Suppressor macrophage (primary cell): ENCODE data around the gene ADAM8.
"Not testable (repeated sequence)": the region's sequence is repeated elsewhere in the genome, so short reads cannot be mapped to it uniquely, and the experiment has no call there.

Source experiments
- DNase-seq, 4 experiments: peaks; one replicate each; pipeline ENCODE4 v3.0.0-alpha.2; 2020 to 2022

ADAM8 gene

GRCh38 chr10:133230387-133231195 is 46.1 kb downstream of the ADAM8 start:
- DNase-seq = peak; percentile 53 to 85 (median 70)

DNA sequence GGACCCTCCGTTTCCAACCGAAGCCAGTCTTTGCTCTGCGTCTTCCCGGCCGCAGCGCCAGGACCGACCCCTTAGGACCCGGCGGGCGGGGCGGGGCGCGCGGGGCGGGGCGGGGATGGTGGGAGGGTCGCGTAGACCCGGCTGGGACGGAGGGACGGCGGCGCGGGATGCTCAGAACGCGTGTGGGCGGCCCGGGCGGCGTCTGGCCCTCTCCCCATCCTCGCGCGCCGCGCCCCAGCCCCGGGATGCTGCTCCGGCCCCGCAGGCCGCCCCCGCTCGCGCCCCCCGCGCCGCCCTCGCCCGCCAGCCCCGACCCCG is 46.7 kb downstream of the ADAM8 start, which contains the start of gene UTF1:
UTF1 (plus strand) TSS at position 174 of the 318 bp plus-strand sequence; CDS start at position 246, 72 bp downstream.
- DNase-seq = no peak

DNA sequence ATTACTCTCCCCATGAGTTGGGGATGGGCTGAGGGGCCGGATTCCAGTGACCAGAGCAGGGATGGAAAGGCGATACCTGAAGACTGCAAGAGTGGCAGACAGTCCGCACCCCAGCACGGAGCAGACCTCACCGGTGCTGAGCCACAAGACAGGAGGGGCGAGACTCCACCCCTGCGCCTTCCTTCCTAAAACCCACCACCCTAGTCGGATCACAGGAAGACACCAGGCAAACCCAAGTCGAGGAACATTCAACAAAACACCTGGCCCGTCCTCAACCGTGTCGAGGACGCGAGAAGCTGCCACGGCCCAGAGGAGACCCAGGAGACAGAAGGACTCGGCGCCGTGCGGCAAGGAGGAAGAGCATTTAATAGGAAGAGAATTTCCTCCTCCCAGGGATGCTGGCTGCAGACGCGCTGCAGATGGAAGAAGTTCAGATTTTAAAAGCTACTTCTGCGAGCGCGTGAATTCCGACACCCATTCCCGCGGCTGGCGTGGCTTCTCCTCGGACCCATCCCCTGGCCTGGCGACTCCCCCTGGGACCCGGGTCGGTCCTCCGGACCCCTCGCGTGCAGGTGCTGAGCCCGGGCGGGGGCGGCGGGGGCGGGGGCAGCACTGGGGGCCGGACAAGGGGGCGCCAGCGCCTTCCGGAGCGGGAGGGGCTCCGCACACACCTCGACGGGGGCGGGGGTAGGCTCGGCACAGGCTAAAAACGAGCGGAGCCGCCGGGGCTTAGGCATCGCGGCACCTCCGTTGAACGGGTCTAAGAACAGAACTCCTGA is 47.2 kb downstream of the ADAM8 start:
- peak in 3 of 4 experiments; percentile 8 to 34 (median 30) for DNase-seq

DNA sequence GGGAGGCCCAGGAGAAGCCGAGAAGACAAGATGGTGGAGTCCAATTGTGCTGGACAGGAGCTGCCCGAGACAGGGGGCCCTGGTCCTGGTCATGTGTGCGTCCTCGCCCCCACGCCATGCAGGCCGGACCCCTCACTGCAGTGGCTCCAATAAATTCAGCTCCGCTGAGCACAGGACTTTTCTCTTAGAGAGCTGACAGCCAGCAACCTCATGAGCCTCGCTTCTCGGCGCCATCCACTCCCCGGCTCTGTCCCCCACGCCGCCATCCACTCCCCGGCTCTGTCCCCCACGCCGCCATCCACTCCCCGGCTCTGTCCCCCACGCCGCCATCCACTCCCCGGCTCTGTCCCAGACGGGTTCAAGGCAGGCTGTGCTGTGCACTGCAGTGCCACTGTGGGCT is 49.4 kb downstream of the ADAM8 start:
- no peak for DNase-seq

DNA sequence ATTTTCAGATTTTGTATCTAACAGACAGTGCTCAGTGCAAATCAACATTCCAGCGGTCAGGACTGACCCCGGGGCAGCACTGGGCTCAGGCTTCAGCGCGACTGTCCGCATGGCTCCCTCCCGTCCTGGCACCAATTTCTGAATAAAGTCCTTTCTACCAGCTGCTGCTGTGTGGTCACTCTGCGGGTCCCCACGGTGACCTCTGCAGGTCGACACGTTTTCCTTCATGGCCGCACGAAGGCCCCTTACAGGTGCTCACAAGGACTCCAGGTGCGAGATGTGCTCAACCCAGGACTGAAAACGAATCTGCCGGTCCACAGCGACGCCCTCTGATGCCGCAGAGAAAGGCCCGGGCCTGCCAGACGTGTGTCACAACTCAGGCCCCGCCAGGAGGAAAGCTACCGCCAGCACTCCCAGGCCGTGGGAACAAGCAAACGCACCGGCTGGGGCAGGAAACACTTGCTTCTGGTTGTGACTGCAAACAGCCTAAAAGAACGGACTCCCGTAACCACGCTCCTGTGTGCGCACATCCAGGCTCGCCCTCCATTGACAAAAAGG is 50.3 kb downstream of the ADAM8 start:
- peak in 1 of 4 experiments; percentile 16 for DNase-seq

- DNase-seq = no peak
These were observed 50.9 kb downstream of the ADAM8 start for GRCh38 chr10:133225707-133226191.

- no peak for DNase-seq
These were observed 51.8 kb downstream of the ADAM8 start for GRCh38 chr10:133224756-133225372.

GRCh38 chr10:133224076-133224475 is 52.6 kb downstream of the ADAM8 start:
- no peak for DNase-seq

DNA sequence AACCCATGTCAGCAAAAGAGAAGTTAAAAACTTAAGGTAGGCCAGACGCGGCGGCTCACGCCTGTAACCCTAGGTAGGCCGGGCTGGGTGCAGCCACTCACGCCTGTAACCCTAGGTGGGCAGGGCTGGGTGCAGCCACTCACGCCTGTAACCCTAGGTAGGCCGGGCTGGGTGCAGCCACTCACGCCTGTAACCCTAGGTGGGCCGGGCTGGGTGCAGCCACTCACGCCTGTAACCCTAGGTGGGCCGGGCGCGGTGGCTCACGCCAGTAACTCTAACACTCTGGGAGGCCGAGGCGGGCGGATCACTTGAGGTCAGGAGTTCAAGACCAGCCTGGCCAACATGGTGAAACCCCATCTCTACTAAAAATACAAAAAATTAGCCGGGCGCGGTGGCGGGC is 54.9 kb downstream of the ADAM8 start:
- DNase-seq = not testable (repeated sequence)

DNA sequence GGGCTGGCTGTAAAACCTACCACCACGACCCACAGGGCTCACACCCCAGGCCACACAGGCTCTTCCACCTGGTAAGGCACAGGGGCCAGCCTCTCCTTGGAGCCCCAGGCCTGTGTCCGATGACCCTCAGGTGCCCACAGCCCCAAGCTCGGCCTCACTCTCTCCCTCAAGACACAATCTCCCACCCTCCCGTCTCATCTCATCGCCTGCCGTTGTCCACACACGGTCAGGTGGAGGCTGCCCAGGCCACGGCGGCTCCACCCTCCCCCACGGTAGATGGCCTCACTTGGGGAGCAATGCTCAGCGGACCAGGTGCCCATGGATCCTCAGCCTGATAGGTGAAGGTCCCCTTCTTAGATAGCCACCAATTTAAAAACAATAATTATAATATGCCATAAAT is 55.3 kb downstream of the ADAM8 start:
- DNase-seq = no peak

- no peak for DNase-seq
These were observed 56.9 kb downstream of the ADAM8 start for GRCh38 chr10:133219782-133220181.

DNA sequence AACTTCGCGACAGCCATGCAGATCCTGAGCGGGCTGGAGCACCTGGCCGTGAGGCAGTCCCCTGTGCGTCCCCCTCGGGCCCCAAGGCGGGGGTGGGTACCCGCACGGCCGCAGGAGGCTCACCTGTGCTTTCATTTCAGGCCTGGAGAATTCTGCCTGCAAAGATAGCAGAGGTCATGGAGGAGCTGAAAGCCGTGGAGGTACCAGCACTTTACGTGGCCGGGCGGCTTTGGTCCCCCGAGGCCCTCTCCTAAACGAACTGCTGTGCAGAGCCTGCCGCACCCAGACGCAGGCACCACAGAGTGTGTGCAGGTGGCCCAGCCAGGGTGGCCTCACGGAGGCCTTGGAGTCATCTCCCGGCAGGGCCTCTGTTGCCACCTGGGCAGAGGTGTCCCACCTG is 57.8 kb downstream of the ADAM8 start:
- no peak for DNase-seq

DNA sequence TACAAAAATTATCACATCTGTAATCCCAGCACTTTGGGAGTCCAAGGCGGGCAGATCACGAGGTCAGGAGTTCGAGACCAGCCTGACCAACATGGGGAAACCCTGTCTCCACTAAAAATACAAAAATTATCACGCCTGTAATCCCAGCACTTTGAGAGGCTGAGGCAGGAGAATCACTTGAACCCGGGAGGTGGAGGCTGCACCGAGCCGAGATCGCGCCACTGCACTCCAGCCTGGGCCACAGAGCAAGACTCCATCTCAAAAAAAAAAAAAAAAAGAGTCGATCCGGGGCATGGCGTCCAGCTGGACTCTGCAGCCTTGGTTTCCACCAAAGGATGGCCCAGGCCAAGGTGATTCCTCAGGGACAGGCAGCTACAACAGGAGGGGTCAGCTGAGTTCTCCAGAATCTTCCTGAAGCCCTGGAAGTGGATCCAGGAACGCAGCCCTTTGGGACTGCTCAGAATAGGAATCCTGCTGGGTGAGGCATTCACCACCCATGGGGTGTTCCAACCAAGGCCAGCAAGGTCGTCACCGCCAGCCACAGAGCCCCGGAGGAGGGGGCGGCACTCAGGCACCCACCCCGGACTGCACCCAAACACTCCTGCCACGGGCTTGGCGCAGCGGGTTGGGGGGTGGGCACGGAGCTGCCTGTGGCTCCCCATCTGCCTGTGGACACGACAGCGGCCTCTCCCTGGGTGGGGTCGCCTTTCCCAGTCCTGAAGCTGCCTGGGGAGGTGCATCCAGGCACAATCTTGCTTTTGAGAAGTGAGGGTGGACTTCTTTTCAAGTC is 58.7 kb downstream of the ADAM8 start:
- no peak for DNase-seq

DNA sequence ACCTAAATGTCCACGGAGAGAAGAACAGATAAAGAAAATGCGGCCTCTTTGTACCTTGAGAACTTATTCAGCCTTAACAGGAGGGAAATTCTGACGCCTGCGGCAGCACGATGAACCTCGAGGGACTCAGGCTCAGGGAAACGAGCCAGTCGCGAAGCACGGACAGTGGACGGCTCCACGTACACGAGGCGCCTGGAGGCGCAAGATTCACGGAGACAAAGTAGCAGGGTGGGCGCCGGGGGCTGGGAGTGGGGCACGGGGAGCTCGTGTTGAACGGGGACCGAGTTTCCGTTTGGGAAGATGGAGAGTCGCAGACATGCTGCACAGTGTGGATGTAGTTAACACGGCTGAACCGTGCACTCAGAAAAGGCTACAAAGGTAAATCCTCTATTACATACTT is 59.9 kb downstream of the ADAM8 start:
- DNase-seq = no peak

DNA sequence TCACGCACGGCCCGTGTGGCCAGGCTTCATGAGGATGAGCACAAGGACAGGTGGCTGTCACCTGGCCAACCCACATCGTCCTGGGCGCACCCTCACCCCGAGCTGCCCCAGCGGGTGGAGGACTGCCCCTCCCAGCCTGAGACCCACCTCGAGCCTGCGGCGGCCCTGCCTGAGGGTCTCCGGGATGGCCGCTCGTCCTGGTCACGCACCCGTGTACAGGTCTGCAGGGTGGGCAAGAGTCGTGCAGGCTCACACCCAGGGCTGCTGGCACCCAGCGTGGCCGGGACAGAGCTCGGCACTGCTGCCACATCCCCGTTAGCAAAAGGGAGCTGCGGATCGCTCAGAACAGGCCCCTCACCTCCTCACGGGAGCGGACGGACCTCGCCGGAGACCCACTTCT is 61.1 kb downstream of the ADAM8 start:
- DNase-seq = no peak

- no peak for DNase-seq
These were observed 61.9 kb downstream of the ADAM8 start for GRCh38 chr10:133214468-133215410.

GRCh38 chr10:133213641-133214467 is 62.8 kb downstream of the ADAM8 start:
- no peak for DNase-seq

DNA sequence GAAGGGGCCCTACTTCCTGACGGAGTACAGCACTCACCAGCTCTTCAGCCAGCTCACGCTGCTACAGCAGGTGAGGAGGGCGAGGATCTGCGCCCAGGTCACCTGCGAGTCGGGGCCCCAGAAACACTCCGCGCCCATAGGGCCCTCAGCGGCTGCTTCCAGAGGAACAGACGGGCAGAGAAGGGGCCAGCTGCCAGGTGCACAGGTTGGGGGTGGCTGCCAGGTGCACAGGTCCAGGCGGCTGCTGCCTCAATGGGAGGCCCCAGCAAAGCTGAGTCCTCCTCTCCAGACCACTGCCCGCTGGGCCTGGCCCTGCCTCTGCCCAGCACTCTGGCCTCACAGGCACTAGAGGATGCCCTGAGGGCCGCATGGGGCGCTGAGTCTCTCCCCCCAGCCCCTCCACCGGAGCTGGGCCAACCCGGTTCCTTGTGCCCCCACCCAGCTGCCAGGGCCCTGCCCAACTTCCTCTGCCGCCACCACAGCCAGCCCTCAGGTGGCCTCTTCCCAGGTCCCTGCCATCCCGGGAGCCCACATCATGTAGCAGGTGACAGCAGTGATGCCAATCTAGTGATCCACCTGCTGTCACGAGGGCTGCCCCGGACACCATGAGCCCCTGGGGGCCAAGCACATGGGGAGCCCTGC is 63.7 kb downstream of the ADAM8 start:
- DNase-seq = no peak
